GM12874 (cell line): ENCODE measurements around the gene DPP10.

Source experiments
- TF ChIP-seq, protein P1 (sequence below): IDR thresholded peaks from 2 replicates; pipeline ENCODE4 v1.5.1; 2011; ENCODE audit warnings: low read depth, mild to moderate bottlenecking, control low read depth, low read length, moderate library complexity; ENCODE audit not compliant: insufficient read depth

DPP10 gene

DNA sequence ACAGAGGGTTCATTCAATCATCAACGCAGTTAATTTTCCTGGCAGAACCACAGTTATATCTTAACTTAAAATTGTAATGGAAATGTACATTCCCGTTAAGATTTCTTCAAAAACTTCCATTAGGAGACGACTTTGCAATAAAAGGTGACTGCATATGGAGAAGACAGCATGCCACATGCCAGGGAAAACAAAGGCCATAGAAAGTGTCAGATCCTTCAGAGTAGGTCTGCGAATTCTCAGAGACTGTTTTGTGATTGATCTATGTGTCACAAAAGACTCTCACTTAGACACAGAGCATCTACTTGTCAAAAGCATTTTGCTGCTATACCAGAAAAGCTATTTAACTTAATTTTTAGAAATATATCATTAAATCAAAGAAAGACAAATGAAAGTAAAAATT lies 274.6 kb downstream of the DPP10 start:
- TF ChIP-seq, protein P1, sequence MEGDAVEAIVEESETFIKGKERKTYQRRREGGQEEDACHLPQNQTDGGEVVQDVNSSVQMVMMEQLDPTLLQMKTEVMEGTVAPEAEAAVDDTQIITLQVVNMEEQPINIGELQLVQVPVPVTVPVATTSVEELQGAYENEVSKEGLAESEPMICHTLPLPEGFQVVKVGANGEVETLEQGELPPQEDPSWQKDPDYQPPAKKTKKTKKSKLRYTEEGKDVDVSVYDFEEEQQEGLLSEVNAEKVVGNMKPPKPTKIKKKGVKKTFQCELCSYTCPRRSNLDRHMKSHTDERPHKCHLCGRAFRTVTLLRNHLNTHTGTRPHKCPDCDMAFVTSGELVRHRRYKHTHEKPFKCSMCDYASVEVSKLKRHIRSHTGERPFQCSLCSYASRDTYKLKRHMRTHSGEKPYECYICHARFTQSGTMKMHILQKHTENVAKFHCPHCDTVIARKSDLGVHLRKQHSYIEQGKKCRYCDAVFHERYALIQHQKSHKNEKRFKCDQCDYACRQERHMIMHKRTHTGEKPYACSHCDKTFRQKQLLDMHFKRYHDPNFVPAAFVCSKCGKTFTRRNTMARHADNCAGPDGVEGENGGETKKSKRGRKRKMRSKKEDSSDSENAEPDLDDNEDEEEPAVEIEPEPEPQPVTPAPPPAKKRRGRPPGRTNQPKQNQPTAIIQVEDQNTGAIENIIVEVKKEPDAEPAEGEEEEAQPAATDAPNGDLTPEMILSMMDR = no peak

DNA sequence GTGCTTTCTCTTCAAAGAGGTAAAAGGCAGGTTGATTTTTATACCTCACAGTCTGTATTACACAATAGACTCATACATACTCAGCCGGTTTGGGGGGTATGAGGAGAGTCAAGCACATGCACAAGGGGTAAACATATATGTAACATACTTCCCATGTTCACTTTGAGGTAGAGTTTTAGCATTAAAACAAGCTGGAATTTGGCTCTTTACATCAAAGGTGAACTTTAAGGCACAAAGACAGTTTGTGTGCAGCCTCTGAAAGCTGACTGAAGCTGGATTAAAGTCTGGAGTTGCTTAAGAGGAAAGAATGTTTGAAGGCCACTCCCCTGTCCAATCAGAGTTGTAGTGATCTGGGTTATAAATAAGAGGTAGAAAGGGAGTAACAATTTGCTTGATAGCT lies 282.0 kb downstream of the DPP10 start:
- TF ChIP-seq, protein P1 = no peak

DNA sequence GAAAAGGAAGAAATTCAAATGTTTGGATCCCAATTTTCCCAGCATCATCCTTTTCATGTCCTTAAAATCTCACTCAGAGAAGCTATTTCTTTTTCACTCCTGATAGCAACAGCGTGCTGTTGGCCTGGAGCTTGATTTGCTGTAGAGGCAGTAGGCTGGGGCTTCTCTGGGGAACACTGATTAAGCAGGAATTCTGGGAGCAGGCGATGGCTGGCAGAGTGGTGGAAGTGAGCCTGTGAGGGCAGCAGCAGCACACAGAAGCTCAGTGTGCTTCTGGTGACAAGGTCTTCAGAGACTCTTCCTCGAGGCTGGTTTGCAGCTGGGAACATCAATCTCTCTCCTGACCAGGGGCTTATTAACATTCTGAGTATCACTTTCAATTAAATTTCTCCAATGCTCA lies 284.6 kb downstream of the DPP10 start:
- TF ChIP-seq, protein P1 = no peak

DNA sequence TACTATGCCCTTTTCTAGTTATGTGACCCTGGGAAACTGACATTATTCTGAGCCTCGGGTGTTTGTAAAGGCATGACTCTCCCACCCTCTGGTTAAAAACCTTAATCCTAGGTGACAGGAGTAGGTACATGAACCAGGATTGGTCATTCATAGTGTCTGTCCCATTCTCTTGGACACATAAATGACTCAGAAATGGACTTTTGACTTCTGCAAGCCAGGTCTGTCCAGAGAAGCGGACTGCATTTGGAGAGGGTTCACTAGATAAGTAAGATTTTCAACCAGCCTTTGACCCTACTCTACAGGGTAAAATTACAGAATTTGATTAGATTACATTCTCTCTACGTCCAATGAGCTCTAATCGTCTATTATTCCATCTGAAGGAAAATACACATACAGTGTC lies 285.9 kb downstream of the DPP10 start:
- TF ChIP-seq, protein P1 = no peak

DNA sequence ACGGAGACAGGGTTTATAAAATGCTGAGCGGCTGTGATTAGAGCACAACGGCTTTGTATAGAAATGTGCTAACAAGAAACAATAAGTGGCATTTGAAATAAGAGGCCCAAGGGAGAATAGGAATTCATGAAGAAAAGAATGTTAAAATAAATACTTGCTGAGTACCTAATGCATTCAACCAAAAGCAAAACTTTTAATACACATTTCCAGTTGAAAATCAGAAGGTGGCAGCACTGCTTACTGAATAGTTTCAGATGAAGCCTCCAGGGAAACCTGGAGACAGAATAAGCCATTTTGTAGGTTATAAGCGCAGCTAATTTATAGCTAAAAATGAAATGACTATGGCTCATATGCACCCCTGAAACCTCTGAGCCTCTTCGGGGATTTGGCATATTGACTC lies 286.6 kb downstream of the DPP10 start:
- TF ChIP-seq, protein P1 = no peak

DNA sequence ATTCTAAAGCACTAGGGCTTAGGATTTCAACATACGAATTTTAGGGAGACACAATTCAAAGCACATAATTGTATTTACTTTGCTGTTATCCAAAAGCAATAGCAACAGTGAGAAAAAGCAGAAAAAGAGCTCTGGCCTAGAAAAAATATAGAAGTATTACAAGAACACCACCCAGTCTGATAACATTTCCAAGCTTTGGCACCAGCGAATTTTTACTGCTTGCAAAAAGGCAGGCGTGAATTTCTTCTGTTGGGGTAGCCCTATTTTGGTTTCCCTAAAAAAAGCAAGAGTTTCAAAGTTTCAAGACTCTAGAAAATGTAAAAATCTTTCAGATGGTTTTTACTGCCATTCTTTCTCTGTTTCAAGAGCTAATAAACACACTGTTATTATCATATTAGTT lies 292.7 kb downstream of the DPP10 start:
- TF ChIP-seq, protein P1 = no peak

DNA sequence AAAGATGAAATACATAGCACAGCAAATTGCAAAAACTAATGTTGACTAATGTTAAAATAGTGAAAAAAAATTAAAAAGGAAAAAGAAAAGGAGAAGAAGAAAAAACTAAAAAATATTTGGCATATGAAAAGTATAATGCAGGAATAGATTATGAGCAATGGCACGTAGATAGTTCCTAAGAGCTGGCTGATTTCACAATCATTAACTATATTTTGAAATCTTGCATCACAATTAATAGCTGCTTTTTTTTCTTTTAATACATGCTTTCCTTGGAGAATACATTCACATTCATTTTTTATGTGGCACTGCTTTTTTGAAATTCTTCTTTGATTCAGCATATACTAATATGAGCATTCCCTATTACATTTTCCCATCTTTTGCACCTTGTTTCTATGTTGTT lies 299.8 kb downstream of the DPP10 start:
- TF ChIP-seq, protein P1 = no peak

DNA sequence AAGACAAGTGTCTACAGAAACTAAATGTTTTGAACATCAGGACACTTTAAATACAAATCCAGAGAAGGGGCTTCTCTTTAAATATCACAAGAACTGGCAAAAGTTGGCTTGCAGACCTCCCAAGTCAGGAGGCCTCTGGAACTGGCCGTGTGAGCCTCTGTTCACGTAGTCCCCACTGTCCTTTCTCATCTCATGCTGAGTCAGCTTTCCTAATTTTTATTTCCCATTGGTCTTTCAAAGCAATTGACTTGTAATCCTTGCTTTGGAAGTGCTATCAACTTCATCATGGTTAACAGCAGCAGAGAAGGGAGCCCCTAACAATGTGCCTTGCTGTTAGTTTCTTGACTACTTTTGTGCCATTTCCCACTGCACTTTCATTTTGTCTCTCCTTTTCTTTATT lies 303.3 kb downstream of the DPP10 start:
- TF ChIP-seq, protein P1 = no peak
